GM12865 (cell line): ENCODE results near the gene MAN2A1.
"Not testable (repeated sequence)": the region's sequence is repeated elsewhere in the genome, so short reads cannot be mapped to it uniquely, and the experiment has no call there.

ENCODE experiments used
- DNase-seq: peaks from one replicate; pipeline ENCODE4 v3.0.0; 2010; ENCODE audit warnings: low read depth
- H3K4me3 ChIP-seq: 2 replicates; pipeline ENCODE4 v1.5.1; 2011; ENCODE audit warnings: mild to moderate bottlenecking, low read depth, low read length, control low read depth
- TF ChIP-seq, protein P1 (sequence below): IDR thresholded peaks from 2 replicates; pipeline ENCODE4 v1.5.1; 2011; ENCODE audit warnings: low read length, control low read depth, low read depth, inconsistent platforms; ENCODE audit not compliant: insufficient read depth; ENCODE audit errors: missing control alignments

The MAN2A1 gene

DNA sequence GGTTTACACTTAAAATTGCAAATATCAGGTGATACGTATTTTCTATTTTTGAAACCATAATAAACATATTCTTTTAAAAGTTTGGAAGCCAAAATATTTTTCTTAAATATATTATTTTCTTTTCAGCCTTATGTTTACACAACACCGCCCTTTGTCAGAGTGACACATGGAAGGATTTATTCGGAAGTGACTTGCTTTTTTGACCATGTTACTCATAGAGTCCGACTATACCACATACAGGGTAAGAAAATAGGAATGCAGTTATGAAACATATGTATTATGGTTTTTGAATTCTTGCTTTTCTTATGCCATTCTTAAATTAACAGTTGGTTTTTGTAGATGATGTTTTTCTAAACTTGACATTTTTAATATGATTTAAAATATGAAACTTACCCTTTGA lies 133.9 kb downstream of the MAN2A1 start:
- DNase-seq, result no peak
- TF ChIP-seq, protein P1, sequence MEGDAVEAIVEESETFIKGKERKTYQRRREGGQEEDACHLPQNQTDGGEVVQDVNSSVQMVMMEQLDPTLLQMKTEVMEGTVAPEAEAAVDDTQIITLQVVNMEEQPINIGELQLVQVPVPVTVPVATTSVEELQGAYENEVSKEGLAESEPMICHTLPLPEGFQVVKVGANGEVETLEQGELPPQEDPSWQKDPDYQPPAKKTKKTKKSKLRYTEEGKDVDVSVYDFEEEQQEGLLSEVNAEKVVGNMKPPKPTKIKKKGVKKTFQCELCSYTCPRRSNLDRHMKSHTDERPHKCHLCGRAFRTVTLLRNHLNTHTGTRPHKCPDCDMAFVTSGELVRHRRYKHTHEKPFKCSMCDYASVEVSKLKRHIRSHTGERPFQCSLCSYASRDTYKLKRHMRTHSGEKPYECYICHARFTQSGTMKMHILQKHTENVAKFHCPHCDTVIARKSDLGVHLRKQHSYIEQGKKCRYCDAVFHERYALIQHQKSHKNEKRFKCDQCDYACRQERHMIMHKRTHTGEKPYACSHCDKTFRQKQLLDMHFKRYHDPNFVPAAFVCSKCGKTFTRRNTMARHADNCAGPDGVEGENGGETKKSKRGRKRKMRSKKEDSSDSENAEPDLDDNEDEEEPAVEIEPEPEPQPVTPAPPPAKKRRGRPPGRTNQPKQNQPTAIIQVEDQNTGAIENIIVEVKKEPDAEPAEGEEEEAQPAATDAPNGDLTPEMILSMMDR, result no peak
- no peak overlapping the region for H3K4me3 ChIP-seq

DNA sequence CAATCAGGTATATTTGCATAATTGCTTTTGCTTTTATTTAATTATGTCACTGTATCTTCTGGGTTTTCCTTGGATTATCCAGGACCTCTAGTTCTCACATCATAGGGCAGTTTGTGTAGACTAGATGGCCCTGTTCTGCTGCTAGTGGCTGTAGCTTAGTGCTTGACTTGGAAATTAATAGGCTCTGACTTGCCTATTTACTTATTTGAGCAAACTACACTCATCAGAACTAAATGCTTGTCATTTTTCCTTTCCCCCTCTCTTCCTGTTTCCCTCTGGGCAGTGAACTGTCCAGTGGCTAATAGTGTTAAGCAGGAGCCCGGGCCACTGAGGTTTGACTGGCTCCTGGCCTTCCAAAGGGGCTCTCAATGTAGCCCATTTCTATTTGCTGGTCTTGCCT lies 135.7 kb downstream of the MAN2A1 start:
- TF ChIP-seq, protein P1, result no peak
- H3K4me3 ChIP-seq, result no peak overlapping the region
- DNase-seq, result no peak

DNA sequence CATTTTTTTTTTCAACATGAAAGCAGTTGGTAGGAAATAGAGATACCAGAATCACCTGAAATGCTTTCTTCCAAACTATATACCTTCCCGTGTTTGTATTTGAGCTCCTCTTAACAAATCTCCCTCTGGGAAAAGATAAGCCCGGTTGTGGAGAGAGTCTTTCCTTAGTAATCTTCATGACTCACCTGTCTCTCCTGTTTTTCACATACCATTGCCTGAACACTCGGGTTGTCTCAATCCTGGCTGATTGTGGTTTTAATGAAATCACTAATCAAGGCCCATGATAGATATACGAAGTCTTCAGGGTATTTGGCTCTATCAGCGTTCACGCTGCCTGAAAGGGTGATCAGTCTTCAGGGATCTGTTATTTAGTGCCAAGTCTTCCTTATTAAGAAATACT lies 136.7 kb downstream of the MAN2A1 start:
- no peak overlapping the region for H3K4me3 ChIP-seq
- no peak for DNase-seq
- TF ChIP-seq, protein P1, result no peak

DNA sequence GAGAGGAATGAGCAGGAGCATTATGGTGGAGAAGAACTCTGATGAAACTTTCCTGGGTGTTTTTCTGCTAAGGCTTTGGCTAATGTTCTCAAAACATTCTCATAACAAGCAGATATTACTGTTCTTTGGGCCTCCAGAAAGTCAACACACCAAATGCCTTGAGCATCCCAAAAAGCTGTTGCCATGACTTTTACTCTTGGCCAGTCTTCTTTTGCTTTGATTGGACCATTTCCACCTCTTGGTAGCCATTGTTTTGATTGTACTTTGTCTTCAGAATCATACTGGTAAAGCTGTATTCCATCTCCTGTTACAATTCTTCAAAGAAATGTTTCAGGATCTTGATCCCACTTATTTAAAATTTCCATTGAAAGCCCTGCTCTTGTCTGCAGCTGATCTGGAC lies 139.6 kb downstream of the MAN2A1 start:
- no peak for DNase-seq

DNA sequence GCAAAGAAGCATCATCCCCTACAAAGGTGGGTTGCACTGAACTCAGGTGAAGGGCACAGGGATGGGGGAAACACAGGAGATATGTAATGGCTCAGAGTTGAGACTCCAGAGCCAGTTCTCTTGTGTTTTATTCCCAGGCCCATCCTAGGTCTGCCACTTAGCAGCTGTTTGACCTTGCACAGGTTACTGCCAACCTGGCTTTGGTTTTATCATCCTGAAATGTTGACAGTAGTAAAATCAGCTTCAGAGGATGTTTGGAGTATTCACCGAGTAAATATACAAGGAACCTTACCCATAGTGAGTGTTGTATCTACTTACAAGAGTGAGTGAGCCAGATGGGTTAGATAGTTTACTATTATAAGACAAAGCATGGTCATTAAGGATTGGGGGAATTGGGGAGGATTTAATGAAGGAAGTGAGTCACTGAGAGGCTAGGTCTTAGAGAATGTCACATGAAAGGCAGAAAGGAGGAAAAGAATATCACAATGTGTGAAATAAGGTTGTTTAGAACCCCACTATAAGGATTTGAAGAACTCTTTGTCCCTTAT lies 141.3 kb downstream of the MAN2A1 start:
- H3K4me3 ChIP-seq, result no peak overlapping the region
- TF ChIP-seq, protein P1, result no peak
- no peak for DNase-seq

More for the DNA sequence above, 139.6 kb downstream of the MAN2A1 start:
- H3K4me3 ChIP-seq, result no peak overlapping the region
- TF ChIP-seq, protein P1, result no peak

DNA sequence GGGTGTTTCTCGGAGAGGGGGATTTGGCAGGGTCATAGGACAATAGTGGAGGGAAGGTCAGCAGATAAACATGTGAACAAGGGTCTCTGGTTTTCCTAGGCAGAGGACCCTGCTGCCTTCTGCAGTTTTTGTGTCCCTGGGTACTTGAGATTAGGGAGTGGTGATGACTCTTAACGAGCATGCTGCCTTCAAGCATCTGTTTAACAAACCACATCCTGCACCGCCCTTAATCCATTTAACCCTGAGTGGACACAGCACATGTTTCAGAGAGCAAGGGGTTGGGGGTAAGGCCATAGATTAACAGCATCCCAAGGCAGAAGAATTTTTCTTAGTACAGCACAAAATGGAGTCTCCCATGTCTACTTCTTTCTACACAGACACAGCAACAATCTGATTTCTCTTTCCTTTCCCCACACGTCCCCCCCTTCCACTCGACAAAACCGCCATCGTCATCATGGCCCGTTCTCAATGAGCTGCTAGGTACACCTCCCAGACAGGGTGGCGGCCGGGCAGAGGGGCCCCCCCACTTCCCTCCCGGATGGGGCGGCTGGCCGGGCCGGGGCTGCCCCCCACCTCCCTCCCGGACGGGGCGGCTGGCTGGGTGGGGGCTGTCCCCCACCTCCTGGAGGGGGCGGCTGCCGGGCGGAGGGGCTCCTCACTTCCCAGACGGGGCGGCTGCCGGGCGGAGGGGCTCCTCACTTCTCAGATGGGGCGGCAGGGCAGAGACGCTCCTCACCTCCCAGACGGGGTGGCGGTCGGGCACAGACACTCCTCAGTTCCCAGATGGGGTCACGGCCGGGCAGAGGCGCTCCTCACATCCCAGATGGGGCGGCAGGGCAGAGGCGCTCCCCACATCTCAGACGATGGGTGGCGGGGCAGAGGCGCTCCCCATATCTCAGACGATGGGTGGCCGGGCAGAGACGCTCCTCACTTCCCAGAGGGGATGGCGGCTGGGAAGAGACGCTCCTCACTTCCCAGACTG lies 142.8 kb downstream of the MAN2A1 start:
- not testable (repeated sequence) for H3K4me3 ChIP-seq, DNase-seq

DNA sequence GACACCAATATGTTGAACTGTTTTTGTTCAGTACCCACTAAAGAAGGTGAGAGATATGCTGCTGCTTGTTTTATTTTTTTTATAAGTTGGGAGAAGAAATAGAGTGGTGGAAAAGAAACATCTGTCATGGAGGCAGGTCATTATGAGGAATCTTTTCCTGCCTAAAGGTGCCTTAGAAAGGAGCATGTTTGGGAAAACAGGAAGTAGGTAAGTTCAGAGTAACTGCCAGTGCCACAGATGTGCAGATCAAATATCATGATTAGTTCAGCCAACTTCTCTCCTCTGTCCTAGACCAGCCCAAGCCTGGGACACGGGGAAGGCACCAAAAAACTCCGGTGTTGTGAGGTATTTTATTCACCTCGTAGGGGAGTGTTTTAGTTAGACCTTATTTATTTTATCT lies 144.2 kb downstream of the MAN2A1 start:
- no peak overlapping the region for H3K4me3 ChIP-seq
- no peak for DNase-seq
- TF ChIP-seq, protein P1, result no peak
